ENCODE results near the gene WNT9B.
A peak's percentile ranks its signal among the peaks of the same experiment; 100 is the strongest.

Gene WNT9B

GRCh38 chr17:46866325-46866724 is 14.9 kb downstream of the WNT9B start:
- no peak overlapping the region for H2BK120ac ChIP-seq (ENCODE audit: low read depth, low read length)
- no peak overlapping the region for H2BK12ac ChIP-seq (ENCODE audit: low read length in 2 of 2)
- H3K4me1 ChIP-seq (ENCODE audit: control insufficient read depth, insufficient read depth, low read depth, low read length) = peaks cover 13% of the 10 kb centered on the region
- H3K9ac ChIP-seq (ENCODE audit: low read length) = no peak overlapping the region
- no peak overlapping the region for H4K91ac ChIP-seq (ENCODE audit: low read length)
- no peak for DNase-seq
- no peaks in the 10 kb centered on the region for H3K9me3 ChIP-seq (ENCODE audit: control insufficient read depth, low read length)
- H3K27me3 ChIP-seq (ENCODE audit: control insufficient read depth in 1 of 2, insufficient read depth in 1 of 2, low read length in 2 of 2) = peaks cover 25 to 52% of the 10 kb centered on the region in 2 experiments
- no peak overlapping the region for H3K4ac ChIP-seq (ENCODE audit: low read depth in 1 of 2, low read length in 2 of 2)
- no peak overlapping the region for H2BK15ac ChIP-seq (ENCODE audit: low read depth, poor library complexity, severe bottlenecking)
- H3K36me3 ChIP-seq (ENCODE audit: control insufficient read depth in 1 of 2, insufficient read depth in 2 of 2, low read depth in 1 of 2, low read length in 2 of 2) = no peaks in the 10 kb centered on the region
- H3K27ac ChIP-seq (ENCODE audit: low read length, poor library complexity, severe bottlenecking) = no peak overlapping the region
- H3K23ac ChIP-seq (ENCODE audit: low read length in 2 of 2) = no peak overlapping the region
- H2AK5ac ChIP-seq (ENCODE audit: low read length, severe bottlenecking) = no peak overlapping the region
- H3K79me1 ChIP-seq (replicated peaks; ENCODE audit: low read length, poor library complexity, severe bottlenecking) = no peaks in the 10 kb centered on the region
- H3K4me2 ChIP-seq (ENCODE audit: low read length, poor library complexity, severe bottlenecking) = no peak overlapping the region
- H2BK5ac ChIP-seq (ENCODE audit: low read depth, low read length, poor library complexity, severe bottlenecking) = no peak overlapping the region
- no peak overlapping the region for H3K4me3 ChIP-seq (ENCODE audit: insufficient read depth in 1 of 2, low read depth in 1 of 2, low read length in 2 of 2)
- WGBS = 88% methylated on average over 8 of the region's 8 CpGs
- no peak overlapping the region for H4K8ac ChIP-seq (ENCODE audit: low read length)
- no peak overlapping the region for H2AFZ ChIP-seq (ENCODE audit: low read depth, low read length)
- H3K14ac ChIP-seq (ENCODE audit: low read length in 2 of 2) = no peak overlapping the region
- H3K18ac ChIP-seq (ENCODE audit: low read depth in 1 of 2, low read length in 2 of 2) = no peak overlapping the region

DNA sequence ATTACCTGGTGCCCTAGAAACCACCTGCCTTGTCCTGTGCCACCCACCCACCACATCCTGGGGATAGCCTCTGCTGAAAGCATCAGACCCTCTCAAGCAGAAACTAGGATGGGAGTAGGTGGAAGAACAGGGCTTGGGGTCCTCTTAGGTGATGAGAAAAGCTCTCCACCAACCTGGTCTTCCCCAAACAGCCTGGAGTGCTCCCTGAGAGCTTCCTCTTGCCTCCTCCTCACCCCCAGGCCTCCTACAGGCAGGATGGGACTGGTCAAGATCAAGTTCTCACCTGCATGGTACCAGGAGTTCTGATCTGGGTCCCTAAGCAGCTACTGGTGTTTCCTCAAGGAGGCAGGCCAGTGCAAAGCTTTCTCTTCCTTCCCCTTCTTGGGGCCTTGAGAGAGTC is 15.4 kb downstream of the WNT9B start:
- H3K4me3 ChIP-seq (ENCODE audit: insufficient read depth in 1 of 2, low read depth in 1 of 2, low read length in 2 of 2) = no peak overlapping the region
- no peak overlapping the region for H3K23ac ChIP-seq (ENCODE audit: low read length in 2 of 2)
- H3K4me1 ChIP-seq (ENCODE audit: control insufficient read depth, insufficient read depth, low read depth, low read length) = peaks cover 13% of the 10 kb centered on the region
- H3K9ac ChIP-seq (ENCODE audit: low read length) = no peak overlapping the region
- peaks cover 25 to 57% of the 10 kb centered on the region in 2 experiments for H3K27me3 ChIP-seq (ENCODE audit: control insufficient read depth in 1 of 2, insufficient read depth in 1 of 2, low read length in 2 of 2)
- no peak overlapping the region for H2BK15ac ChIP-seq (ENCODE audit: low read depth, poor library complexity, severe bottlenecking)
- H3K27ac ChIP-seq (ENCODE audit: low read length, poor library complexity, severe bottlenecking) = no peak overlapping the region
- H2AFZ ChIP-seq (ENCODE audit: low read depth, low read length) = no peak overlapping the region
- no peak overlapping the region for H3K4ac ChIP-seq (ENCODE audit: low read depth in 1 of 2, low read length in 2 of 2)
- H4K91ac ChIP-seq (ENCODE audit: low read length) = no peak overlapping the region
- no peak for DNase-seq
- no peak overlapping the region for H3K14ac ChIP-seq (ENCODE audit: low read length in 2 of 2)
- no peak overlapping the region for H2BK5ac ChIP-seq (ENCODE audit: low read depth, low read length, poor library complexity, severe bottlenecking)
- H4K8ac ChIP-seq (ENCODE audit: low read length) = no peak overlapping the region
- H2BK12ac ChIP-seq (ENCODE audit: low read length in 2 of 2) = no peak overlapping the region
- H2BK120ac ChIP-seq (ENCODE audit: low read depth, low read length) = no peak overlapping the region
- no peaks in the 10 kb centered on the region for H3K36me3 ChIP-seq (ENCODE audit: control insufficient read depth in 1 of 2, insufficient read depth in 2 of 2, low read depth in 1 of 2, low read length in 2 of 2)
- no peaks in the 10 kb centered on the region for H3K79me1 ChIP-seq (replicated peaks; ENCODE audit: low read length, poor library complexity, severe bottlenecking)
- H3K18ac ChIP-seq (ENCODE audit: low read depth in 1 of 2, low read length in 2 of 2) = no peak overlapping the region
- H3K9me3 ChIP-seq (ENCODE audit: control insufficient read depth, low read length) = no peaks in the 10 kb centered on the region
- H2AK5ac ChIP-seq (ENCODE audit: low read length, severe bottlenecking) = no peak overlapping the region
- H3K4me2 ChIP-seq (ENCODE audit: low read length, poor library complexity, severe bottlenecking) = no peak overlapping the region

- Histone ChIP-seq H2BK12ac (ENCODE audit: low read length in 2 of 2) (no peak overlapping the region), H2BK120ac (ENCODE audit: low read depth, low read length) (no peak overlapping the region), H2AFZ (ENCODE audit: low read depth, low read length) (no peak overlapping the region), H3K14ac (ENCODE audit: low read length in 2 of 2) (no peak overlapping the region), H3K4me2 (ENCODE audit: low read length, poor library complexity, severe bottlenecking) (no peak overlapping the region), H2BK5ac (ENCODE audit: low read depth, low read length, poor library complexity, severe bottlenecking) (no peak overlapping the region), H3K36me3 (ENCODE audit: control insufficient read depth in 1 of 2, insufficient read depth in 2 of 2, low read depth in 1 of 2, low read length in 2 of 2) (no peaks in the 10 kb centered on the region), H3K23ac (ENCODE audit: low read length in 2 of 2) (no peak overlapping the region), H3K4ac (ENCODE audit: low read depth in 1 of 2, low read length in 2 of 2) (no peak overlapping the region), H3K27me3 (ENCODE audit: control insufficient read depth in 1 of 2, insufficient read depth in 1 of 2, low read length in 2 of 2) (peaks cover 25 to 58% of the 10 kb centered on the region in 2 experiments), H4K91ac (ENCODE audit: low read length) (no peak overlapping the region), H4K8ac (ENCODE audit: low read length) (no peak overlapping the region), H2AK5ac (ENCODE audit: low read length, severe bottlenecking) (no peak overlapping the region), H3K4me1 (ENCODE audit: control insufficient read depth, insufficient read depth, low read depth, low read length) (peaks cover 13% of the 10 kb centered on the region), H3K27ac (ENCODE audit: low read length, poor library complexity, severe bottlenecking) (no peak overlapping the region), H3K18ac (ENCODE audit: low read depth in 1 of 2, low read length in 2 of 2) (no peak overlapping the region), H2BK15ac (ENCODE audit: low read depth, poor library complexity, severe bottlenecking) (no peak overlapping the region), H3K4me3 (ENCODE audit: insufficient read depth in 1 of 2, low read depth in 1 of 2, low read length in 2 of 2) (peak overlapping the region in 1 of 2 experiments; percentile 16), H3K9ac (ENCODE audit: low read length) (no peak overlapping the region), H3K9me3 (ENCODE audit: control insufficient read depth, low read length) (no peaks in the 10 kb centered on the region), H3K79me1 (replicated peaks; ENCODE audit: low read length, poor library complexity, severe bottlenecking) (no peaks in the 10 kb centered on the region)
- WGBS = 71% methylated on average over 5 of the region's 6 CpGs
- DNase-seq = no peak
Measured at GRCh38 chr17:46868689-46869187, 17.4 kb downstream of the WNT9B start.

- no peak for DNase-seq
- Histone ChIP-seq H3K4me2 (ENCODE audit: low read length, poor library complexity, severe bottlenecking) (no peak overlapping the region), H3K23ac (ENCODE audit: low read length in 2 of 2) (no peak overlapping the region), H2BK12ac (ENCODE audit: low read length in 2 of 2) (no peak overlapping the region), H2AFZ (ENCODE audit: low read depth, low read length) (no peak overlapping the region), H3K18ac (ENCODE audit: low read depth in 1 of 2, low read length in 2 of 2) (no peak overlapping the region), H3K9ac (ENCODE audit: low read length) (no peak overlapping the region), H2BK120ac (ENCODE audit: low read depth, low read length) (no peak overlapping the region), H3K27me3 (ENCODE audit: control insufficient read depth in 1 of 2, insufficient read depth in 1 of 2, low read length in 2 of 2) (peaks cover 25 to 53% of the 10 kb centered on the region in 2 experiments), H3K79me1 (replicated peaks; ENCODE audit: low read length, poor library complexity, severe bottlenecking) (no peaks in the 10 kb centered on the region), H2AK5ac (ENCODE audit: low read length, severe bottlenecking) (no peak overlapping the region), H2BK15ac (ENCODE audit: low read depth, poor library complexity, severe bottlenecking) (no peak overlapping the region), H3K14ac (ENCODE audit: low read length in 2 of 2) (no peak overlapping the region), H3K4me3 (ENCODE audit: insufficient read depth in 1 of 2, low read depth in 1 of 2, low read length in 2 of 2) (no peak overlapping the region), H3K4me1 (ENCODE audit: control insufficient read depth, insufficient read depth, low read depth, low read length) (peaks cover 13% of the 10 kb centered on the region), H3K4ac (ENCODE audit: low read depth in 1 of 2, low read length in 2 of 2) (no peak overlapping the region), H2BK5ac (ENCODE audit: low read depth, low read length, poor library complexity, severe bottlenecking) (no peak overlapping the region), H4K8ac (ENCODE audit: low read length) (no peak overlapping the region), H3K27ac (ENCODE audit: low read length, poor library complexity, severe bottlenecking) (no peak overlapping the region), H3K36me3 (ENCODE audit: control insufficient read depth in 1 of 2, insufficient read depth in 2 of 2, low read depth in 1 of 2, low read length in 2 of 2) (no peaks in the 10 kb centered on the region), H3K9me3 (ENCODE audit: control insufficient read depth, low read length) (no peaks in the 10 kb centered on the region), H4K91ac (ENCODE audit: low read length) (no peak overlapping the region)
- WGBS = 57% methylated on average over 2 of the region's 7 CpGs
Measured at GRCh38 chr17:46869296-46869695, 17.9 kb downstream of the WNT9B start.

Data from mesenchymal stem cell (in vitro differentiated cells and primary cell).